ENCODE measurements around the gene TMEM131.

- TF ChIP-seq CTCF (IDR thresholded peaks at IDR 0.05) (no peak), POLR2A (IDR thresholded peaks at IDR 0.05) (no peak)
Observed at GRCh38 chr2:97926946-97927345, 68.8 kb downstream of the TMEM131 start.
